NB4 (cell line): ENCODE measurements around the gene NCAPG2.

Source experiments
- POLR2A ChIP-seq: IDR thresholded peaks from 2 replicates; pipeline ENCODE4 v1.6.1; 2011; ENCODE audit warnings: mild to moderate bottlenecking; ENCODE audit not compliant: insufficient read length; ENCODE audit errors: extremely low read depth
- TF ChIP-seq, protein P1 (sequence below): IDR thresholded peaks from one replicate; pipeline ENCODE4 v1.5.1; 2012; ENCODE audit warnings: low read depth, low read length

DNA sequence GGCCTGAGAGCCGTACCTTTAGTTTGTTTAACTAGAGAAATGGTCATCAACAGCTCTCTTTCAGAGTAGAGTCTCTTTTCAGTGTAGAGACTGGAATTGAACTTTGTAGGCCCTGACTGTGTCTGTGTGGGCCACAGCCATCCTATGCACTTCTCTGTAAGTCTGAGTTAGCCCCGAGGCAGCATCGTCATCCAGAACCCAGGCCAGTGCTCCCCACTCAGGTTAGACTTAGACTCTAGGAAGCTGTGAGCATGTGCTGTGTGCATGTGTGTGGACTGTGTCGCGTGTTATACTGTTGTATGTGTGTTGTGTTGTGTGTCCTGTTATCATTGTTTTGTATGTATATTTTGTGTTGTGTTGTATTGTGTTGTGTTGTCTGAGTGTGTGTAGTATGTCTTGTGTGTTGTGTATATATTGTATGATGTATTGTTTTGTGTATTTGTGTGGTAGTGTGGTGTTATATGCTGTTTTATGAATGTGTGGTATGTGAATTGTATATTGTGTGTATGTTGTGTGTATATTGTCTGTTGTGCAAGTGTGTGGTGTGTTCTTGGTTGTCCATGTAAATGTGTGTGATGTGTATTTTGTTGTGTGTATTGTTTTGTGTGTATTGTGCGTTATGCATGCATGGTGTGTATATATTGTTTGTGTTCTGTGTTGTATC, 18.1 kb upstream of the NCAPG2 start:
- TF ChIP-seq, protein P1, sequence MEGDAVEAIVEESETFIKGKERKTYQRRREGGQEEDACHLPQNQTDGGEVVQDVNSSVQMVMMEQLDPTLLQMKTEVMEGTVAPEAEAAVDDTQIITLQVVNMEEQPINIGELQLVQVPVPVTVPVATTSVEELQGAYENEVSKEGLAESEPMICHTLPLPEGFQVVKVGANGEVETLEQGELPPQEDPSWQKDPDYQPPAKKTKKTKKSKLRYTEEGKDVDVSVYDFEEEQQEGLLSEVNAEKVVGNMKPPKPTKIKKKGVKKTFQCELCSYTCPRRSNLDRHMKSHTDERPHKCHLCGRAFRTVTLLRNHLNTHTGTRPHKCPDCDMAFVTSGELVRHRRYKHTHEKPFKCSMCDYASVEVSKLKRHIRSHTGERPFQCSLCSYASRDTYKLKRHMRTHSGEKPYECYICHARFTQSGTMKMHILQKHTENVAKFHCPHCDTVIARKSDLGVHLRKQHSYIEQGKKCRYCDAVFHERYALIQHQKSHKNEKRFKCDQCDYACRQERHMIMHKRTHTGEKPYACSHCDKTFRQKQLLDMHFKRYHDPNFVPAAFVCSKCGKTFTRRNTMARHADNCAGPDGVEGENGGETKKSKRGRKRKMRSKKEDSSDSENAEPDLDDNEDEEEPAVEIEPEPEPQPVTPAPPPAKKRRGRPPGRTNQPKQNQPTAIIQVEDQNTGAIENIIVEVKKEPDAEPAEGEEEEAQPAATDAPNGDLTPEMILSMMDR: no peak
- TF ChIP-seq POLR2A: no peak
